ENCODE measurements around the gene OR6C6. TPM values are rescaled to one million over a fixed set of nuclear protein-coding genes. Genes with fewer than 3 reads are reported as not detected.

Gene OR6C6
- total RNA-seq, 1 experiment from 2014 or later = not detected

DNA sequence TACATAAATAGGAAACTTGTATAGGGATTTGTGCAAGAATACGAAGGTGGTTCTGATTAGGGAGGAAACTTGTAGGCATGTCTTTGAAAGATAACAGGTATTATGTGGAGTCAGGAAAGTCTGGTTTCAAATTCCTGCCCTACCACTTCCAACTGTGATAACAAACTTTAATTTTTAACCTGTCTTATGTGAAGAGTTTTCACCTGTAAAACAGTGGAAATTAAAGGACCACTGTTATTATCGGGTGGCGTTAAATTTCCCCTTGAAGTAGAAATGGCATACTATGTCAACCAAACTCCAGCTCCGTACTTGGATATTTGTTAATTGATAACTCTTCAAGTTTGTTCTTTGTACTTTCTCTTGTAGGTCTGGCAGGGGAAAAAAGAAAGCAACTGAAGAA is 23.8 kb upstream of the OR6C6 start:
- Histone ChIP-seq H3K4me2 (ENCODE audit: low read length) (no peak overlapping the region), H3K4me3 (ENCODE audit: low read length) (no peak overlapping the region), H3K79me2 (ENCODE audit: low read length) (no peaks in the 10 kb centered on the region), H3K36me3 (ENCODE audit: low read depth, low read length) (no peaks in the 10 kb centered on the region), H3K27me3 (ENCODE audit: low read length) (no peaks in the 10 kb centered on the region; the same call in 1 of the 2 replicates), H3K9me3 (ENCODE audit: low read length) (no peaks in the 10 kb centered on the region), H3K9me2 (replicated peaks; ENCODE audit: low read length) (no peaks in the 10 kb centered on the region), H3F3A (ENCODE audit: low read length, unreplicated experiment) (no peaks in the 10 kb centered on the region), H4K20me1 (ENCODE audit: low read length) (no peaks in the 10 kb centered on the region), H3K4me1 (ENCODE audit: insufficient read depth, low read length) (no peaks in the 10 kb centered on the region), H2AFZ (ENCODE audit: low read length) (no peak overlapping the region), H3K27ac (ENCODE audit: low read length) (no peak overlapping the region), H3K9ac (ENCODE audit: low read length) (no peak overlapping the region)
- no peak for DNase-seq
- BruUV-seq (replicated peaks) = no TSS peak
- ATAC-seq = no peak
- CTCF ChIA-PET = no interaction called here
- POLR2A ChIA-PET (ENCODE audit: unreplicated experiment) = no interaction called here
- no peak for TF ChIP-seq EZH2phosphoT487 (IDR thresholded peaks at IDR 0.05; ENCODE audit: borderline replicate concordance, low read length)
- TF ChIP-seq, protein P1, sequence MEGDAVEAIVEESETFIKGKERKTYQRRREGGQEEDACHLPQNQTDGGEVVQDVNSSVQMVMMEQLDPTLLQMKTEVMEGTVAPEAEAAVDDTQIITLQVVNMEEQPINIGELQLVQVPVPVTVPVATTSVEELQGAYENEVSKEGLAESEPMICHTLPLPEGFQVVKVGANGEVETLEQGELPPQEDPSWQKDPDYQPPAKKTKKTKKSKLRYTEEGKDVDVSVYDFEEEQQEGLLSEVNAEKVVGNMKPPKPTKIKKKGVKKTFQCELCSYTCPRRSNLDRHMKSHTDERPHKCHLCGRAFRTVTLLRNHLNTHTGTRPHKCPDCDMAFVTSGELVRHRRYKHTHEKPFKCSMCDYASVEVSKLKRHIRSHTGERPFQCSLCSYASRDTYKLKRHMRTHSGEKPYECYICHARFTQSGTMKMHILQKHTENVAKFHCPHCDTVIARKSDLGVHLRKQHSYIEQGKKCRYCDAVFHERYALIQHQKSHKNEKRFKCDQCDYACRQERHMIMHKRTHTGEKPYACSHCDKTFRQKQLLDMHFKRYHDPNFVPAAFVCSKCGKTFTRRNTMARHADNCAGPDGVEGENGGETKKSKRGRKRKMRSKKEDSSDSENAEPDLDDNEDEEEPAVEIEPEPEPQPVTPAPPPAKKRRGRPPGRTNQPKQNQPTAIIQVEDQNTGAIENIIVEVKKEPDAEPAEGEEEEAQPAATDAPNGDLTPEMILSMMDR (conservative IDR thresholded peaks at IDR 0.05; ENCODE audit: low read depth, low read length) = no peak
- no peak for TF ChIP-seq EZH2 (IDR thresholded peaks at IDR 0.05; ENCODE audit: low read length, unreplicated experiment)
- intact Hi-C loops (cut with micrococcal nuclease) = no loop called here

GRCh38 chr12:55314043-55314442 is 17.7 kb upstream of the OR6C6 start, which contains the start of gene OR6C1:
Gene OR6C1 (plus strand): TSS chr12:55314343. CDS start chr12:55320600, 6,257 bp downstream.
- Histone ChIP-seq H3K27me3 (ENCODE audit: low read length) (peaks cover 16% of the 10 kb centered on the region; the same call in 1 of the 2 replicates), H3K4me2 (ENCODE audit: low read length) (no peak within 1 kb of the TSS), H3K4me1 (ENCODE audit: insufficient read depth, low read length) (no peaks in the 10 kb centered on the region), H3K79me2 (ENCODE audit: low read length) (no peaks in the 10 kb centered on the region), H2AFZ (ENCODE audit: low read length) (no peak within 1 kb of the TSS), H3K4me3 (ENCODE audit: low read length) (no peak within 1 kb of the TSS), H4K20me1 (ENCODE audit: low read length) (no peaks in the 10 kb centered on the region), H3K9me2 (replicated peaks; ENCODE audit: low read length) (no peaks in the 10 kb centered on the region), H3F3A (ENCODE audit: low read length, unreplicated experiment) (no peaks in the 10 kb centered on the region), H3K9me3 (ENCODE audit: low read length) (no peaks in the 10 kb centered on the region), H3K9ac (ENCODE audit: low read length) (no peak within 1 kb of the TSS), H3K27ac (ENCODE audit: low read length) (no peak within 1 kb of the TSS), H3K36me3 (ENCODE audit: low read depth, low read length) (no peaks in the 10 kb centered on the region)
- intact Hi-C loops (cut with micrococcal nuclease) = no loop called here
- CTCF ChIA-PET = no interaction called here
- DNase-seq (no peak), ATAC-seq (no peak)
- TF ChIP-seq EZH2 (IDR thresholded peaks at IDR 0.05; ENCODE audit: low read length, unreplicated experiment) = no peak
- TF ChIP-seq, protein P1 (conservative IDR thresholded peaks at IDR 0.05; ENCODE audit: low read depth, low read length) = no peak
- no peak for TF ChIP-seq EZH2phosphoT487 (IDR thresholded peaks at IDR 0.05; ENCODE audit: borderline replicate concordance, low read length)
- POLR2A ChIA-PET (ENCODE audit: unreplicated experiment) = no interaction called here
- BruUV-seq (replicated peaks) = no TSS peak

DNA sequence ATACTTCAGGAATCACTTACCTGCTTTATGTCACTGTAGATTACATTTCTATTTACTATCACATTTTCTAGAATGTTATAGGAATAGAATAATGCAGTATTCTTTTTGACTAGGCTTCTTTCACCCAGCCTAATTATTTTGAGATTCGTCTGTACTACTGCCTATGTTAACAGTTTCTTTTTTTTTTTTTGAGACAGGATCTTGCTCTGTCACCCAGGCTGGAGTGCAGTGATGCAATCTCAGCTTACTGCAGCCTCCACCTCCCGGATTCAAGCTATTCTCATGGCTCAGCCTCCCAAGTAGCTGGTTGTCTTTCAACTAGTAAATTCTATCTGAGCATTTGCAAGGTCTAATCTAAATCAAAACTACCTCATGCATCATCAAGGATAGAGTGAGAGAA is 6.4 kb downstream of the OR6C6 start:
- Histone ChIP-seq H2AFZ (ENCODE audit: low read length) (no peak overlapping the region), H3K4me1 (ENCODE audit: insufficient read depth, low read length) (no peaks in the 10 kb centered on the region), H3K4me2 (ENCODE audit: low read length) (no peak overlapping the region), H3K27ac (ENCODE audit: low read length) (no peak overlapping the region), H3K9me3 (ENCODE audit: low read length) (no peaks in the 10 kb centered on the region), H4K20me1 (ENCODE audit: low read length) (no peaks in the 10 kb centered on the region), H3K4me3 (ENCODE audit: low read length) (no peak overlapping the region), H3K9me2 (replicated peaks; ENCODE audit: low read length) (no peaks in the 10 kb centered on the region), H3K36me3 (ENCODE audit: low read depth, low read length) (no peaks in the 10 kb centered on the region), H3K79me2 (ENCODE audit: low read length) (no peaks in the 10 kb centered on the region), H3K9ac (ENCODE audit: low read length) (no peak overlapping the region), H3K27me3 (ENCODE audit: low read length) (peaks cover 35% of the 10 kb centered on the region), H3F3A (ENCODE audit: low read length, unreplicated experiment) (no peaks in the 10 kb centered on the region)
- DNase-seq = no peak
- intact Hi-C loops (cut with micrococcal nuclease) = no loop called here
- TF ChIP-seq EZH2 (IDR thresholded peaks at IDR 0.05; ENCODE audit: low read length, unreplicated experiment) (no peak), EZH2phosphoT487 (IDR thresholded peaks at IDR 0.05; ENCODE audit: borderline replicate concordance, low read length) (no peak)
- TF ChIP-seq, protein P1 (conservative IDR thresholded peaks at IDR 0.05; ENCODE audit: low read depth, low read length) = no peak
- ChIA-PET POLR2A (ENCODE audit: unreplicated experiment) (no interaction called here), CTCF (interaction anchor here (0.6 kb wide), 1 partner anchor 63 kb away, joined by 5 read pairs; no protein-coding TSS in a partner anchor)
- BruUV-seq (replicated peaks) = no TSS peak
- no peak for ATAC-seq
